GM19397 (cell line): ENCODE results near the gene FBXO31.
"Not testable (repeated sequence)": the region's sequence is repeated elsewhere in the genome, so short reads cannot be mapped to it uniquely, and the experiment has no call there.

Experiments
- ATAC-seq: cut with Tn5 transposase; IDR thresholded peaks from one replicate; pipeline ENCODE4 v1.9.1; 2021; ENCODE audit warnings: mild to moderate bottlenecking, moderate library complexity; ENCODE audit not compliant: unreplicated experiment

Gene FBXO31

DNA sequence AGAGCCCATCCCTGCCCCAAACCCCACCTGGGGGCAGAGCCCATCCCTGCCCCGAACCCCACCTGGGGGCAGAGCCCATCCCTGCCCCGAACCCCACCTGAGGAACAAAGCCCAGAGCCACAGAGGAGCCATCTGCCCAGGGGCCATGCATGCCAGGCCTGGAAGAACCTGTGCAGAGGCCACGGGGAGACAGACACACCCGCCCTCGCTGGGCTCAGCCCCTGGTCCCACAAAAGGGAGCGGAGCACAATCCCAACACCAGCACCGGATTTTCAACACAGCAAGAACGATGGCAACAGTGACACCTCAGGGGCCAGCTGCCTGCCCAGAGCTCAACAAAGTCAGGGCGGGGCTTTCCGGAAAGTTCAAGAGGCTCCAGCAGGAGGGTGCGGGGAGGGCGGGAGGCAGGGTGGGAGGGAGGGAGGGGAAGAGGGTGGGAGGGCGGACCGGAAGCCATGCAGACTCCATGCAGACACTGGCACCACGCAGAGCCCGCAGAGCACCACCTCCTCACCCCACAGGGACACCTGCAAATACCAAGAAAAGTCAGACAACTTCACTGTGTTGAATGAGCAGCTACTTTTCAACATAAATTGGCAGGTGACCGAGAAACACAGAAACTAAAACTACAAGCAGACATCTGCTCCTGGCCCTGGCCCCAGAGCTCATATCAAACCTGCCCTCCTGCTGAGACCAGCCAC, 38.5 kb downstream of the FBXO31 start:
- ATAC-seq, result no peak

DNA sequence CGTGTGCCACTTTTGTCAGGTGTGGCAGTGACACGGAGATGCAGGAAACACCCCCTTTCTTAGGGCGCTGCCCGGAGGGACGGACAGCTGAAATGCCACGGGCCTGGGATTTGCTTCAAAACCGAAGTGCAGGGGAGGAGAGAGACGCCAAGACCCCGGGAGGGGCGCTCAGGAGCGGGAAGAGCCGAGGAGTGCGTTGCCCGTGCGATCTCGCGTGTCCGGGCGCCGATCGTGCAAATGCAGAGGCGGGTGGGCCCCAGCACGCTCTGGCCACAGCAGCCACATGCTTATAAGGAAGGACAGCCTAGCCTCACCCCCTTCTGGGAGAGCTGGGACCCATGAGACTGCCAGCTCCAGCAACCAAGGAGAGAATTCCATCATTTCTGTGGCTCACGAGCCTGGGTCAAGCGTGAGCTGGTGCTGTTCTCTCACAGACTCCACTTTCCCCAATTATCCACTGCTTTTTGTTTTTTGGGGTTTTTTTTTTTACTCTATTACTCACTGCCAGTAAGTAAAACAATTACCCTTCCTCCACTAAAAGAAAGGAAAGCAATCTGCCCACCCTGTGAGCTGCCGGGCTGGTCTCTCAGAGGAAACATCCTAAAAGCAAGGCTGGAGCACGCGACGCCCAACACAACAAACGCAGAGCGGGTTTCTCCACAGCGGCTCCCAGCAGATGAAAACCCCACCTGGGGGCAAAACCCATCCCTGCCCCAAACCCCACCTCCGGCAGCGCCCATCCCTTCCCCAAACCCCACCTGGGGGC, 39.2 kb downstream of the FBXO31 start:
- no peak for ATAC-seq

DNA sequence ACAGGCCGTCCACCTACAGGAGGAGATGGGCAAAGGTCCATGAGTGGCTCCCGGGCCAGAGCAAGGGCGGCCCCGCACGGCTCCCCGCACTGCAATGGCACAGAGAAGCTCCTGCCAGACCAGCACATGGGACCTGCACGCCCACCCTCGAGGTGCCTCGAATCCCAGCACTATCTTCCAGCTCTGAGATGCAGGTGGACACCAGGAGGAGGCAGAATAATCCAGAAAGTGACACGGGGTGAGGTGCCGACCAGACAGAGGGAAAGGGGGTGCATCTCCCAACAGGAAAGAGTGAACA, 39.9 kb downstream of the FBXO31 start:
- ATAC-seq, result no peak

GRCh38 chr16:87342978-87343752, 40.4 kb downstream of the FBXO31 start:
- ATAC-seq, result no peak

GRCh38 chr16:87342504-87342903, 41.1 kb downstream of the FBXO31 start:
- no peak for ATAC-seq

- no peak for ATAC-seq
These were observed 43.4 kb downstream of the FBXO31 start for GRCh38 chr16:87340198-87340597.

- ATAC-seq, result not testable (repeated sequence)
These were observed 43.9 kb downstream of the FBXO31 start for GRCh38 chr16:87339724-87340105.

DNA sequence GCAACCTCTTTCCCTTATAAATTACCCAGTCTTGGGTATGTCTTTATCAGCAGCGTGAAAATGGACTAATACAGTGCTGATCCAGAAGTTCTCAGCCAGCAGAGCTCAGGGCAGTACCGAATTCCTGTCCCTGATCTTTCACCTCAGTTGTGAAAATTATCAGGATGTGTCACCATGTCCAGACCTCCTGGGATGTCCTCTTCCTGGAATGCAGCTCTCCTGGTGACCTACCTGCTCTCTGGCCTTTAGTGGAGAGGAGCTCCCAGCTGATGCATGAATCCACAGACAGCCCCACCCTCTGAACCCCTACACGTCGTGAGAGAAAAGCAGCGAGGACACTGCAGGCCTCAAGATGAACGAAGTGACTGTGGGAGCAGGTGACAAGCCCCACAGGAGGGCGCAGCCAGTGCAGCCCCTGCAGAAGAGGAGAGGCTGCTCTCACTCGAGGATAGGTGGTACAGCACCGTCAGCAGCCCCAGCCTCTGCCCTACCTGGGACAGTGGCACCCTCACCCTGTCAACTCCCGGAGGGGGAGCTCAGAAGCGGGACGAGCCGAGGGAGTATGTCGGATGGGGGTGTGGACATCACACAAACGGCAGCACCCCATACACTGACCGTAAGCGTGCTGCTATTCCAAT, 44.4 kb downstream of the FBXO31 start:
- no peak for ATAC-seq

- ATAC-seq, result no peak
These were observed 45.3 kb downstream of the FBXO31 start for GRCh38 chr16:87338155-87338765.

DNA sequence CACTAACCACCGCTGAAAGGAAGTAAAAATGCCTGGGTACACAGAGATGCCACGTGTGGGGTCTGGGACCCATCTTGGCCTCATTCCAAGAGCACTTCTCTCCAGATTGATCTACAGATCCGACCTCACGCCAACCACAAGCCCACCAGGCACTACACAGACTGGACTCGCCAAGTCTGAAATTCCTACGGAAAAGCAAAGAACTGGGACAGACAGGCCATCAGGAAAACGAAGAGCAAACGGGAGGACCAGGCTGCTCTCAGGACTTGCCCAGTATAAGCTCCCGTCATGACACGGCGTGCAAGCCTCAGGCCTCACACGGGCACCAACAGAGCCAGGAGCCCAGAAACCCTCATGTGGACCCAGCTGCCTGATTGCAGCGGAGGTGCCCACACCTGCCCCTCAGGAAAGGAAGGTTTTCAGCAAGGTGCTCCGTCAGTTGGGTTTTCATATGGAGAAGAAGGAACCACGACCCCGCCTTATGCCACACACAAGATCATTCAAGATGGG, 46.3 kb downstream of the FBXO31 start:
- no peak for ATAC-seq

DNA sequence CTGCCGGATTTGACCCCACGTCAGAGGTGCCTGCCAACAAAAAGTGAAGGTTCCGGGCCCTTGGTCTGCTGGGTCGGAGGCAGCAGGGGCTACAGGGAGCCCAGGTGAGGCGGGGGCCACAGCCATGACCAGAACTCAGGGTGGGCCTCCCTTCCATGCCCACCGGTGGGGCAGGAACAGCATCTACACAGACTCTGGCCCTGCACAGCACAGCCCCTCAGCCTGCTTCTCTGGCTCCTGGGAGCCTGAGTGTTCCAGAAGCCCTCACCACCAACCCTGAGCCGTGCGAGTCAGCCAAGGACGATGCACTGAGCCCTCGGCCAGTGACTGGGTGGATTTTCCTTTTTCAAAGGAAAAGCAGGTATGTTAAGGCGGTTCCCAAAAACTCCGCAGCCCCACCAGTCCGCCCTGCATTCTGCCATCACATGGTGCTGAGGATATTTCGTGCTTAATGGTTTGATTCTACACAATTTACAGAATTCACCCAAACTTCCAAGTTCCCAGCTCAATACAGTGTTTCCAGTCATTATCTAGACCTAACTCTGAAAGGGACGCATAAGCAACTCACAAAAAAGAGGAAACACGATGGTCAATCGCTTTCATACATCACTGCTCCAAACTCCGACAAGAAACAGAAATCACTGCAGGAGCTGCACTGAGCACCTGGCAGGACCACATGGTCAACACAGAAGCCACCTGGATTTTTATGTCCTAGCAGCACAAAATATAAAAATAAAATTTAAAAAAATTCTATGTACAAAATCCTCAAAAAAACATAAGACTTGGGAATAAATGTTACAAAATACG, 46.9 kb downstream of the FBXO31 start:
- ATAC-seq, result no peak

DNA sequence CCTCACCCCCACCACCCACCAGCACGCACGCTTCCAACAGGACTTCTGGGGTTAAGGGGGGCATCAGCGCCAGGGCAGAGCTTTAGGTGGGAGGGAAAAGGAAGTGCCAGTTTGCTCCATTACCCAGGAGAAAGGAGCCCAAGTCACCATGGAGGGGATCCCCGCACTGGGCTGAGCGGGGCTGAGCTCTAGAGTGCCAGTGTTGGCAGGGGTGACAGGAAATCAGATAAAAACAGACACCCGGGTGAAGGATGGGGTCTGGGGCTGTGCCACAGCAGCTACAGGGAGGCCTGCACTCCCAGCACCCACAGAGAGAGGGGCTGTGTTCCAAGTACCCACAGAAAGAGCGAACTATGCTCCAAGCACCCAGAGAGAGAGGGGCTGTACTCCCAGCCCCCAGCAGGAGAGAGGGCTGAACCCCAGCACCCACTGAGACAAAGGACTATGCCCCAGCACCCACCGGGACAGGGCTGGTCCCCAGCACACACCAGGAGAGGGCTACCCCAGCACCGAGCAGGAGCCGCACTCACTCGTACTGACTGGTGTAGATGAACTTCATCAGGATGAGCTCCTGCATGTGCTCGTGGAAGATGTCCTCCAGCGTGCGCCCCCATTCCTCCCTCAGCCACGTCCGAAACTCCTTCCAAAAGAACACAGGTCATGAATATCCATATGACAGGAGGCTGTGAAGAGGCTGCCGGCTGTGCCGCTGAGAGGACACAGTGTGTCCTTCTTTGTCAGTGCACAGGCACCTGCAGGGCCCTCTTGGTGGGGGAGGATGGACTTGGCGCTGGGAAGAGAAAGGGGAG, 47.7 kb downstream of the FBXO31 start:
- ATAC-seq, result no peak

GRCh38 chr16:87334651-87335624, 48.6 kb downstream of the FBXO31 start:
- ATAC-seq, result no peak

GRCh38 chr16:87333581-87334331, 49.8 kb downstream of the FBXO31 start:
- ATAC-seq, result no peak

DNA sequence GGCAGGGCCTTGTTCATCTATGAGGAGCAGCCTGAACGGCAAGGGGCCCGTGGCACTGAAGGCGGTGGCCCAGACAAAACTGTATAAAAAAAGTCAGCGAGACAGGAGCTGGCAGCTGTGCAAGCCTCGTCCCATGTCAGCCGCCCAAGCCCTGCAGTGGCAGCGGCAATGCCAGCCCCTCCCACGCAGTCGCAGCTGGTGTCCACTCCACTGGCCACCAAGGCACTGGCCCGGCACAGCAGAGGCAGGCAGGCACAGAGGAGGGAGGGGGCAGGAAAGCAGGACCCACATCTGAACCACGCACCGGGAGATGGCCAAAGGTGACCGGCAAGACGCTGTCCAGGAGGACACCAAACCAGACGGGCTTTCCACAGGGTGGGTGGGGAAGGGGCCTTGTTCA, 50.5 kb downstream of the FBXO31 start:
- ATAC-seq, result no peak

- no peak for ATAC-seq
These were observed 51.4 kb downstream of the FBXO31 start for GRCh38 chr16:87332150-87332549.

- ATAC-seq, result no peak
These were observed 52.3 kb downstream of the FBXO31 start for GRCh38 chr16:87331241-87331801.
